ENCODE data around the gene FBXO41. TPM values are rescaled to one million over a fixed set of nuclear protein-coding genes. Genes with fewer than 3 reads are reported as not detected.

The FBXO41 gene
- total RNA-seq, 1 donor from 2014 or later = 2.1 TPM

DNA sequence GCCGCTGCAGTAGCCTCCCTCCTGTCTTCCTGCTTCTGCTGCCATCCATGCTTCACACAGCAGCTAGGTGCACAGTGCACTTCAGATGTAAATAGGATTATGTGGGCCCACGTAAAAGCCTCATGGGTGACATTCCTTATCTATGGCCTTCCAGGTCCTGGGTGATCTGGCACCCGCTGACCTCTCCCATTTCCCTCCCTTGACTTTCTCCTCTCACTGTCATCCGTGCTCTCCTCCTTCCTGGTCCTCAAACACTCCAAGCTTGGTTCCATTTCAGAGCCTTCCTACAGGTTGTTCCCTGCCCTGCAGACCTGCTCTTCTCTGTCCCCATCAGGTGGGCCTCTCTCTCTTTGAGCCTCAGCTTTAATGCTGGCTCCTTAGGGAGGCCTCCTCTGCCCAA is 74.3 kb downstream of the FBXO41 start:
- intact Hi-C loops (cut with DNase I) = no loop called here
- peaks cover 14% of the 10 kb centered on the region for H3K4me1 ChIP-seq
- H3K4me3 ChIP-seq = no peak overlapping the region

DNA sequence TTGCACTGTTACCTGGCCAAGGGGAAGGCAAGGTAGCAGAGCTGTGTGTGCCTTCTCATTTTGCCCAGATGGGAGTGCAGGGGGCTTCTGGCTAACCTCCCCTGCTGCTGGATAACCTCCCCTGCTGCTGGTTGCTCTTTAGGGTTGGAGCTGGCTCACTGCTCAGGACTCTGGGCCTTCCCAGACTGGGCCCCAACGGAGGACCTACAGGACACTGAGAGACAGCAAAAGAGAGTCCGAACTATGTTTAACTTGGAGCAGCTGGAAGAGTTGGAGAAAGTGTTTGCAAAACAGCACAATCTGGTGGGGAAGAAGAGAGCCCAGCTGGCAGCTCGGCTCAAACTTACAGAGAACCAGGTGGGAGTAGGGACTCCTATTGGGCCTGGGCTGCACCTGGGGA is 76.0 kb downstream of the FBXO41 start:
- Histone ChIP-seq H3K36me3 (no peaks in the 10 kb centered on the region), H3K4me1 (peaks cover 8% of the 10 kb centered on the region), H3K27me3 (peaks cover 15% of the 10 kb centered on the region), H3K27ac (no peak overlapping the region), H3K4me3 (no peak overlapping the region), H3K9me3 (no peaks in the 10 kb centered on the region)
- ATAC-seq = no peak
- intact Hi-C loops (cut with DNase I) = no loop called here
- DNase-seq = no peak
- TF ChIP-seq, protein P1, sequence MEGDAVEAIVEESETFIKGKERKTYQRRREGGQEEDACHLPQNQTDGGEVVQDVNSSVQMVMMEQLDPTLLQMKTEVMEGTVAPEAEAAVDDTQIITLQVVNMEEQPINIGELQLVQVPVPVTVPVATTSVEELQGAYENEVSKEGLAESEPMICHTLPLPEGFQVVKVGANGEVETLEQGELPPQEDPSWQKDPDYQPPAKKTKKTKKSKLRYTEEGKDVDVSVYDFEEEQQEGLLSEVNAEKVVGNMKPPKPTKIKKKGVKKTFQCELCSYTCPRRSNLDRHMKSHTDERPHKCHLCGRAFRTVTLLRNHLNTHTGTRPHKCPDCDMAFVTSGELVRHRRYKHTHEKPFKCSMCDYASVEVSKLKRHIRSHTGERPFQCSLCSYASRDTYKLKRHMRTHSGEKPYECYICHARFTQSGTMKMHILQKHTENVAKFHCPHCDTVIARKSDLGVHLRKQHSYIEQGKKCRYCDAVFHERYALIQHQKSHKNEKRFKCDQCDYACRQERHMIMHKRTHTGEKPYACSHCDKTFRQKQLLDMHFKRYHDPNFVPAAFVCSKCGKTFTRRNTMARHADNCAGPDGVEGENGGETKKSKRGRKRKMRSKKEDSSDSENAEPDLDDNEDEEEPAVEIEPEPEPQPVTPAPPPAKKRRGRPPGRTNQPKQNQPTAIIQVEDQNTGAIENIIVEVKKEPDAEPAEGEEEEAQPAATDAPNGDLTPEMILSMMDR (IDR thresholded peaks at IDR 0.05) = no peak

More for the DNA sequence above, 74.3 kb downstream of the FBXO41 start:
- ATAC-seq (no peak), DNase-seq (no peak)
- Histone ChIP-seq H3K27ac (no peak overlapping the region), H3K27me3 (peaks cover 4% of the 10 kb centered on the region), H3K36me3 (no peaks in the 10 kb centered on the region), H3K9me3 (no peaks in the 10 kb centered on the region)
- TF ChIP-seq, protein P1 (IDR thresholded peaks at IDR 0.05) = no peak

DNA sequence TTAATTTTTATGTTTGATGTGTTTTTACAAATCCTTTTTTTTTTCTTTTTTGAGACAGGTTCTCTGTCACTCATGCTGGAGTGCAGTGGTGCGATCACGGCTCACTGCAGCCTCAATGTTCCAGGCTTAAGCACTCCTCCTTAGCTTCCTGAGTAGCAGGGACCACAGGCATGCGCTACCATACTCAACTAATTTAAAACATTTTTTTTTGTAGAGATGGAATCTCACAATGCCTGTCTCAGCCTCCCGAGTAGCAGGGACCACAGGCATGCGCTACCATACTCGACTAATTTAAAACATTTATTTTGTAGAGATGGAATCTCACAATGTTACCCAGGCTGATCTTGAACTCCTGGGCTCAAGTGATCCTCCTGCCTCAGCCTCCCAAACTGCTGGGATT is 78.7 kb downstream of the FBXO41 start:
- peaks cover 39% of the 10 kb centered on the region for H3K27me3 ChIP-seq
- TF ChIP-seq, protein P1 (IDR thresholded peaks at IDR 0.05) = no peak
- H3K4me1 ChIP-seq = peaks cover 14% of the 10 kb centered on the region
- peak; percentile 6 for DNase-seq
- H3K9me3 ChIP-seq = no peaks in the 10 kb centered on the region
- H3K27ac ChIP-seq = no peak overlapping the region
- no peak for ATAC-seq
- intact Hi-C loops (cut with DNase I) = no loop called here
- no peaks in the 10 kb centered on the region for H3K36me3 ChIP-seq
- no peak overlapping the region for H3K4me3 ChIP-seq

Other genes with a start within 250 kb of the FBXO41 start
- gene SFXN5, start 212.8 kb downstream of the FBXO41 start, total RNA-seq = 13.1 TPM
- gene RAB11FIP5, start 171.5 kb downstream of the FBXO41 start, total RNA-seq = 28.8 TPM
- not detected for gene NOTO, start 81.9 kb downstream of the FBXO41 start, total RNA-seq
- gene SMYD5, start 70.2 kb downstream of the FBXO41 start, total RNA-seq = 16.8 TPM
- gene PRADC1, start 51.2 kb downstream of the FBXO41 start, total RNA-seq = 15.5 TPM
- gene CCT7, start 50.2 kb downstream of the FBXO41 start, total RNA-seq = 152 TPM
- gene EGR4, start 9.1 kb upstream of the FBXO41 start, total RNA-seq = not detected
- 22.1 TPM for gene ALMS1, start 101.4 kb upstream of the FBXO41 start, total RNA-seq